OCI-LY1 (cell line): Measurements from ENCODE around the gene LPCAT1.

Experiments used
- H2AFZ ChIP-seq: fragments of 200-600 bp; sonication (generic), shearing (Covaris generic); 2 replicates; pipeline ENCODE4 v1.6.0; 2014; ENCODE audit warnings: antibody characterized with exemption, mild to moderate bottlenecking, low read length
- H3F3A ChIP-seq: fragments of 200-600 bp; sonication (generic), shearing (Covaris generic); 2 replicates; pipeline ENCODE4 v1.6.0; 2014; ENCODE audit warnings: mild to moderate bottlenecking, antibody characterized with exemption, low read length, moderate library complexity; ENCODE audit not compliant: insufficient read depth
- H3K27ac ChIP-seq: fragments of 200-600 bp; sonication (generic); 2 replicates; pipeline ENCODE4 v1.5.1; 2014; ENCODE audit warnings: low read length, mixed run types, mild to moderate bottlenecking, low read depth; ENCODE audit not compliant: poor library complexity, severe bottlenecking
- H3K27me3 ChIP-seq: fragments of 200-600 bp; sonication (generic); 2 replicates; pipeline ENCODE4 v1.6.0; 2014; ENCODE audit warnings: antibody characterized with exemption, mild to moderate bottlenecking, low read length, moderate library complexity; ENCODE audit not compliant: insufficient read depth
- H3K36me3 ChIP-seq: fragments of 200-600 bp; sonication (generic); 2 replicates; pipeline ENCODE4 v1.6.1; 2014; ENCODE audit warnings: mild to moderate bottlenecking, antibody characterized with exemption, low read length, moderate library complexity, mixed read lengths; ENCODE audit not compliant: insufficient read depth
- H3K4me1 ChIP-seq: fragments of 200-600 bp; sonication (generic); 2 replicates; pipeline ENCODE4 v1.5.1; 2014; ENCODE audit warnings: mild to moderate bottlenecking, low read length, moderate library complexity; ENCODE audit not compliant: insufficient read depth, severe bottlenecking
- H3K4me2 ChIP-seq: fragments of 200-600 bp; sonication (generic), shearing (Covaris generic); 2 replicates; pipeline ENCODE4 v1.6.1; 2014; ENCODE audit warnings: low read length
- H3K4me3 ChIP-seq: fragments of 200-600 bp; sonication (generic); 2 replicates; pipeline ENCODE4 v1.5.1; 2014; ENCODE audit warnings: low read length, low read depth, mild to moderate bottlenecking, mixed read lengths; ENCODE audit not compliant: poor library complexity, severe bottlenecking
- H3K79me2 ChIP-seq: fragments of 200-600 bp; shearing (Covaris generic); 2 replicates; pipeline ENCODE4 v1.6.1; 2016; ENCODE audit warnings: mixed run types, low read length, mixed read lengths; ENCODE audit not compliant: insufficient read depth
- H3K9ac ChIP-seq: fragments of 200-600 bp; sonication (generic), shearing (Covaris generic); 2 replicates; pipeline ENCODE4 v1.6.1; 2014; ENCODE audit warnings: mild to moderate bottlenecking, low read length, mixed read lengths
- H3K9me2 ChIP-seq: fragments of 200-600 bp; sonication (generic), shearing (Covaris generic); 2 replicates; pipeline ENCODE4 v1.6.1; 2014; ENCODE audit warnings: low read depth, mild to moderate bottlenecking, low read length, mixed read lengths
- H3K9me3 ChIP-seq: fragments of 200-600 bp; shearing (Covaris generic); 2 replicates; pipeline ENCODE4 v1.6.1; 2014; ENCODE audit warnings: low read length, mixed read lengths
- H4K20me1 ChIP-seq: fragments of 200-600 bp; sonication (generic), shearing (Covaris generic); 2 replicates; pipeline ENCODE4 v1.6.0; 2016; ENCODE audit warnings: mild to moderate bottlenecking, low read length; ENCODE audit not compliant: insufficient read depth
- CTCF ChIP-seq: fragments of 200-600 bp; sonication (generic), shearing (Covaris generic); IDR thresholded peaks from 2 replicates; pipeline ENCODE4 v1.5.1; 2017; ENCODE audit warnings: mild to moderate bottlenecking, antibody characterized with exemption, low read length, moderate library complexity, mixed read lengths
- EZH2 ChIP-seq: fragments of 200-600 bp; sonication (generic), shearing (Covaris generic); IDR thresholded peaks from 2 replicates; pipeline ENCODE4 v1.8.0; 2017; ENCODE audit warnings: borderline replicate concordance, mixed run types, mild to moderate bottlenecking, antibody characterized with exemption, low read length, moderate library complexity, mixed read lengths

The LPCAT1 gene

GRCh38 chr5:1511048-1511447, 12.7 kb downstream of the LPCAT1 start:
- no peak overlapping the region for H3K4me3 ChIP-seq
- no peaks in the 10 kb centered on the region for H3K9me2 ChIP-seq
- H3K36me3 ChIP-seq: peaks cover 16% of the 10 kb centered on the region
- no peak overlapping the region for H3K9ac ChIP-seq
- peaks cover 10% of the 10 kb centered on the region for H3K4me1 ChIP-seq
- H3K79me2 ChIP-seq: no peaks in the 10 kb centered on the region
- no peaks in the 10 kb centered on the region for H3K9me3 ChIP-seq
- H3F3A ChIP-seq: no peaks in the 10 kb centered on the region
- no peak overlapping the region for H3K27ac ChIP-seq
- no peaks in the 10 kb centered on the region for H4K20me1 ChIP-seq
- TF ChIP-seq CTCF (no peak), EZH2 (no peak)
- H3K4me2 ChIP-seq: no peak overlapping the region
- H3K27me3 ChIP-seq: no peaks in the 10 kb centered on the region
- no peak overlapping the region for H2AFZ ChIP-seq

DNA sequence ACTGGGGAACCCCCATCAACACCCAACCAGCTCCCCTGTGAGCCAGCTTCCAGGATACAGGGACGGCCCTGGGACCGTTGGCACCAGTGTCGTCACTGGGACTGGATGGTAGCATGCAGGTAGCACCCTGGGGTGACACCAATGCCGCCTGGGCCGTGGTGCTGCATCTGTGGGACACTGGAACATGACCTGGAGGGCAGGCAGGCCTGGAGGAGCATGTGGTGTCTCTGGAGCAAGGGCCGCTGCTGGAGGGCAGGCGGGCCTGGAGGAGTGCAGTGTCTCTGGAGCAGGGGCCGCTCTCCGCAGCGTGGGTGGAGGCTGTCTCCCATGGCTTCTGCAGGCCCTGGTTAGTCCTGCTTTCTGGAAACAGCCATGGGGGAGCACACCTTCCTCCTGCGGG, 13.1 kb downstream of the LPCAT1 start:
- Histone ChIP-seq H4K20me1 (no peaks in the 10 kb centered on the region), H3K9me2 (no peaks in the 10 kb centered on the region), H3K4me3 (no peak overlapping the region), H3K27me3 (no peaks in the 10 kb centered on the region), H3K9ac (no peak overlapping the region), H3K36me3 (peaks cover 16% of the 10 kb centered on the region), H3K27ac (no peak overlapping the region), H3K4me2 (no peak overlapping the region), H3F3A (no peaks in the 10 kb centered on the region), H3K9me3 (no peaks in the 10 kb centered on the region), H3K79me2 (no peaks in the 10 kb centered on the region), H3K4me1 (peaks cover 10% of the 10 kb centered on the region), H2AFZ (no peak overlapping the region)
- no peak for TF ChIP-seq EZH2

DNA sequence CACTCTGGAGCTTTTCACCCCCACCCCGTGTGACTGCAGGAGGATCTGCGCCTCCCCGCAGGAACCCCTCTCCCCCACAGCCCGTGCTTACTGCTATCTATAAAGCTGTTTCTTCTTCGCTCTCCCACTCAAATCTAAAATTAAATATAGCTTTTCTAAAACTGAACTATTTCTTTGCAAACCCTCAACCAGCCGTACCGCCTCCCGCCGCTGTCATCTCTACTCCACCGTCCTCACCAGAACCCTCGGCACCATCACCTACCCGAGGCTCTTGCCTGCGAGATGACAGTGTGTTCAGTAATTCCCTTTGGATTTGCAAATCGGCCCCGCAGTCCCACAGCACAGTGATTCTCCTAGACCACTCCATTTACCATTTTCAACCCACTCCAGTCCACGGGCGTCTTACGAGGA, 13.6 kb downstream of the LPCAT1 start:
- Histone ChIP-seq H3K9me3 (no peaks in the 10 kb centered on the region), H3F3A (no peaks in the 10 kb centered on the region), H3K27ac (no peak overlapping the region), H3K9ac (no peak overlapping the region), H3K9me2 (no peaks in the 10 kb centered on the region), H3K36me3 (peaks cover 16% of the 10 kb centered on the region), H3K4me1 (peaks cover 10% of the 10 kb centered on the region), H2AFZ (no peak overlapping the region), H3K27me3 (no peaks in the 10 kb centered on the region), H4K20me1 (no peaks in the 10 kb centered on the region), H3K79me2 (no peaks in the 10 kb centered on the region), H3K4me2 (no peak overlapping the region), H3K4me3 (no peak overlapping the region)
- no peak for TF ChIP-seq CTCF

GRCh38 chr5:1509346-1510085, 14.2 kb downstream of the LPCAT1 start:
- Histone ChIP-seq H3K36me3 (peaks cover 16% of the 10 kb centered on the region), H2AFZ (no peak overlapping the region), H3F3A (no peaks in the 10 kb centered on the region), H3K27ac (no peak overlapping the region), H3K9me2 (no peaks in the 10 kb centered on the region), H4K20me1 (no peaks in the 10 kb centered on the region), H3K4me3 (no peak overlapping the region), H3K27me3 (no peaks in the 10 kb centered on the region), H3K4me1 (peaks cover 13% of the 10 kb centered on the region), H3K4me2 (no peak overlapping the region), H3K9ac (no peak overlapping the region), H3K79me2 (no peaks in the 10 kb centered on the region), H3K9me3 (no peaks in the 10 kb centered on the region)
- TF ChIP-seq EZH2 (no peak), CTCF (no peak)
